Thyroid gland (tissue), 4 donors: Measurements from ENCODE around the gene ANKRD1.

ENCODE experiments used
- CTCF ChIP-seq, 6 experiments: fragments of 200-600 bp in 3 of 6; fragments of 450-650 bp in 3 of 6; sonication (generic) in 3 of 6; IDR thresholded peaks; one replicate each; pipeline ENCODE4 v1.5.1; 2016 to 2019; ENCODE audit warnings: antibody characterized with exemption in 6 of 6, mild to moderate bottlenecking in 2 of 6, inconsistent platforms in 1 of 6, moderate library complexity in 1 of 6
- POLR2A ChIP-seq, 2 donors: fragments of 450-650 bp; IDR thresholded peaks; one replicate each; pipeline ENCODE4 v1.6.1; 2017; ENCODE audit warnings: antibody characterized with exemption in 2 of 2, mild to moderate bottlenecking in 2 of 2, moderate library complexity in 1 of 2

- TF ChIP-seq CTCF (IDR thresholded peaks at IDR 0.05) (no peak), POLR2A (IDR thresholded peaks at IDR 0.05) (no peak)
Measured at GRCh38 chr10:90915766-90916075, 5.2 kb downstream of the ANKRD1 start.
